HG03039 (cell line): ENCODE data around the gene PREX1.

Experiments used
- ATAC-seq: cut with Tn5 transposase; IDR thresholded peaks from one replicate; pipeline ENCODE4 v1.9.1; 2021; ENCODE audit warnings: mild to moderate bottlenecking, moderate library complexity; ENCODE audit not compliant: unreplicated experiment

Gene PREX1

GRCh38 chr20:48722737-48723191 is 105.0 kb downstream of the PREX1 start:
- no peak for ATAC-seq

- ATAC-seq, result no peak
Measured at GRCh38 chr20:48722002-48722731, 105.6 kb downstream of the PREX1 start.

- no peak for ATAC-seq
Measured at GRCh38 chr20:48721324-48722001, 106.3 kb downstream of the PREX1 start.

GRCh38 chr20:48720256-48720985 is 107.4 kb downstream of the PREX1 start:
- no peak for ATAC-seq

- no peak for ATAC-seq
Measured at GRCh38 chr20:48719598-48720255, 108.1 kb downstream of the PREX1 start.

- no peak for ATAC-seq
Measured at GRCh38 chr20:48718786-48719578, 108.8 kb downstream of the PREX1 start.

- no peak for ATAC-seq
Measured at GRCh38 chr20:48717680-48718223, 110.0 kb downstream of the PREX1 start.

GRCh38 chr20:48717095-48717672 is 110.6 kb downstream of the PREX1 start:
- ATAC-seq, result no peak

- ATAC-seq, result no peak
Measured at GRCh38 chr20:48716541-48716940, 111.3 kb downstream of the PREX1 start.

- no peak for ATAC-seq
Measured at GRCh38 chr20:48716086-48716485, 111.7 kb downstream of the PREX1 start.

GRCh38 chr20:48714764-48715163 is 113.0 kb downstream of the PREX1 start:
- ATAC-seq, result no peak

- no peak for ATAC-seq
Measured at GRCh38 chr20:48711696-48712464, 115.9 kb downstream of the PREX1 start.

GRCh38 chr20:48711044-48711428 is 116.8 kb downstream of the PREX1 start:
- no peak for ATAC-seq

GRCh38 chr20:48710341-48711043 is 117.3 kb downstream of the PREX1 start:
- ATAC-seq, result no peak

GRCh38 chr20:48709744-48710143 is 118.1 kb downstream of the PREX1 start:
- ATAC-seq, result no peak

- no peak for ATAC-seq
Measured at GRCh38 chr20:48709058-48709691, 118.6 kb downstream of the PREX1 start.

- no peak for ATAC-seq
Measured at GRCh38 chr20:48708630-48709029, 119.2 kb downstream of the PREX1 start.

GRCh38 chr20:48708116-48708515 is 119.7 kb downstream of the PREX1 start:
- no peak for ATAC-seq
